Transverse colon (tissue), 4 donors: ENCODE data around the gene HOXB9. TPM values are rescaled to one million over a fixed set of nuclear protein-coding genes. Genes with fewer than 3 reads are reported as not detected.

ENCODE experiments used
- DNase-seq: peaks from one replicate; pipeline ENCODE4 v3.0.0-alpha.2; 2019
- H3K27ac ChIP-seq, 4 donors: fragments of 200-600 bp; sonication (generic); 2 replicates each; pipeline ENCODE4 v1.5.1; 2016 to 2018; ENCODE audit warnings: inconsistent platforms in 4 of 4
- H3K27me3 ChIP-seq: fragments of 200-600 bp; sonication (generic); 2 replicates; pipeline ENCODE4 v1.5.1; 2017; ENCODE audit warnings: inconsistent platforms
- H3K36me3 ChIP-seq, 4 donors: fragments of 200-600 bp; sonication (generic); 2 replicates each; pipeline ENCODE4 v1.5.1; 2017 to 2019; ENCODE audit warnings: inconsistent platforms in 4 of 4
- H3K4me1 ChIP-seq, 4 donors: fragments of 200-600 bp; sonication (generic); 2 replicates each; pipeline ENCODE4 v1.5.1; 2017 to 2020; ENCODE audit warnings: inconsistent platforms in 4 of 4
- H3K4me3 ChIP-seq, 4 donors: fragments of 200-600 bp; sonication (generic); 1 replicate in 1 of 4; 2 replicates in 3 of 4; pipeline versions ENCODE4 v1.5.1 to v1.6.1; 2017 to 2019; ENCODE audit warnings: inconsistent platforms in 4 of 4
- H3K9me3 ChIP-seq, 2 donors: fragments of 200-600 bp; sonication (generic); 2 replicates each; pipeline ENCODE4 v1.5.1; 2017 to 2019; ENCODE audit warnings: inconsistent platforms in 2 of 2
- CTCF ChIP-seq, 5 experiments: fragments of 200-600 bp in 3 of 5; fragments of 450-650 bp in 2 of 5; sonication (generic) in 3 of 5; IDR thresholded peaks; 1 replicate in 2 of 5; 2 replicates in 3 of 5; pipeline ENCODE4 v1.5.1; 2016 to 2017; ENCODE audit warnings: antibody characterized with exemption in 5 of 5, inconsistent platforms in 3 of 5, mild to moderate bottlenecking in 2 of 5, moderate library complexity in 1 of 5
- EP300 ChIP-seq: sonication (generic); formaldehyde crosslinking; IDR thresholded peaks from one replicate; pipeline ENCODE4 v1.6.1; 2017; ENCODE audit warnings: antibody characterized with exemption, low read depth
- POLR2A ChIP-seq: fragments of 450-650 bp; IDR thresholded peaks from one replicate; pipeline ENCODE4 v1.6.1; 2016; ENCODE audit warnings: antibody characterized with exemption, mild to moderate bottlenecking, moderate library complexity
- POLR2AphosphoS5 ChIP-seq, 3 donors: sonication (generic); formaldehyde crosslinking; IDR thresholded peaks; one replicate each; pipeline ENCODE4 v1.6.1; 2016; ENCODE audit warnings: antibody characterized with exemption in 3 of 3
- whole genome bisulfite sequencing, 2 donors: methylation state at CpG; one replicate each; pipeline ENCODE4 v1.1.5; 2018; ENCODE audit warnings: low coverage in 1 of 2; 5-methylcytosine and 5-hydroxymethylcytosine counted together
- in situ Hi-C, 4 donors: fragments of 200-750 bp; cut with MboI; loops; one replicate each; pipeline versions ENCODE4 v1.15.0 to v1.15.1; 2017; ENCODE audit warnings: low sequenced_read_pairs in 3 of 4, low pct_ligation_motif_present in 1 of 4, low pct_unique_long_range_greater_than_20kb in 1 of 4
- intact Hi-C: fragments of 100-400 bp; cut with DNase I; formaldehyde crosslinking; loops from one replicate; pipeline ENCODE4 v1.15.1; 2023; ENCODE audit warnings: low total_unique reads
- total RNA-seq, 4 donors: library from RNA; depleted of rRNA; stranded (reverse); fragments of >200 nt; gene quantifications; one replicate each; pipeline ENCODE4 v1.1.0, GENCODE V29; 2016

The HOXB9 gene
- total RNA-seq, 4 donors from 2014 or later = 19.8 to 54.3 (median 29.4) TPM

- H3K9me3 ChIP-seq = no peaks in the 10 kb centered on the region
- H3K27me3 ChIP-seq = peaks cover 16% of the 10 kb centered on the region
- WGBS, 2 donors = 85 to 86% methylated on average over 7 to 8 of the region's 8 CpGs
- no peaks in the 10 kb centered on the region for H3K36me3 ChIP-seq
- H3K4me1 ChIP-seq = no peaks in the 10 kb centered on the region
- H3K4me3 ChIP-seq = no peak overlapping the region
- DNase-seq = no peak
- no peak overlapping the region for H3K27ac ChIP-seq
- intact Hi-C loops = no loop called here
- TF ChIP-seq POLR2A = no peak
- TF ChIP-seq POLR2AphosphoS5 (IDR thresholded peaks at IDR 0.05) = no peak
- TF ChIP-seq CTCF (IDR thresholded peaks at IDR 0.05) = no peak
- TF ChIP-seq EP300 = no peak
- in situ Hi-C loops = loop anchor here in 1 of 4 donors (25.0 kb wide), 1 partner anchor 124 kb away; no protein-coding TSS in a partner anchor
Observed at GRCh38 chr17:48663134-48663924, 37.2 kb upstream of the HOXB9 start.

GRCh38 chr17:48655913-48656312 lies 29.8 kb upstream of the HOXB9 start:
- H3K4me3 ChIP-seq = no peak overlapping the region
- H3K36me3 ChIP-seq = no peaks in the 10 kb centered on the region
- no peaks in the 10 kb centered on the region for H3K27me3 ChIP-seq
- intact Hi-C loops = no loop called here
- no peak overlapping the region for H3K27ac ChIP-seq
- in situ Hi-C loops = loop anchor here in 1 of 4 donors (25.0 kb wide), 1 partner anchor 131 kb away; no protein-coding TSS in a partner anchor
- no peaks in the 10 kb centered on the region for H3K9me3 ChIP-seq
- DNase-seq = no peak
- TF ChIP-seq POLR2AphosphoS5 (IDR thresholded peaks at IDR 0.05) = no peak
- TF ChIP-seq POLR2A = no peak
- TF ChIP-seq EP300 = no peak
- no peak for TF ChIP-seq CTCF (IDR thresholded peaks at IDR 0.05)
- H3K4me1 ChIP-seq = no peaks in the 10 kb centered on the region

GRCh38 chr17:48649741-48650140 lies 23.6 kb upstream of the HOXB9 start:
- no peak for DNase-seq
- no peak overlapping the region for H3K27ac ChIP-seq
- TF ChIP-seq EP300 (no peak), CTCF (IDR thresholded peaks at IDR 0.05) (no peak)
- WGBS, 2 donors = 81 to 88% methylated on average over 1 of the region's 1 CpG
- peaks cover 43% of the 10 kb centered on the region for H3K27me3 ChIP-seq
- no peaks in the 10 kb centered on the region for H3K36me3 ChIP-seq
- no peak overlapping the region for H3K4me3 ChIP-seq
- peaks cover 2 to 12% (median 10%) of the 10 kb centered on the region in 4 donors for H3K4me1 ChIP-seq
- intact Hi-C loops = no loop called here
- in situ Hi-C loops = loop anchor here in 1 of 4 donors (25.0 kb wide), 1 partner anchor 138 kb away; no protein-coding TSS in a partner anchor
- no peaks in the 10 kb centered on the region for H3K9me3 ChIP-seq

GRCh38 chr17:48647963-48648245 lies 21.7 kb upstream of the HOXB9 start:
- Histone ChIP-seq H3K27ac (peak overlapping the region; percentile 86 to 93 (median 90)), H3K9me3 (no peaks in the 10 kb centered on the region), H3K36me3 (no peaks in the 10 kb centered on the region), H3K27me3 (peaks cover 61% of the 10 kb centered on the region), H3K4me1 (peaks cover 2 to 12% (median 10%) of the 10 kb centered on the region in 4 donors), H3K4me3 (peak overlapping the region in 3 of 4 donors; percentile 57 to 60 (median 58))
- DNase-seq = no peak
- in situ Hi-C loops (no loop called here), intact Hi-C loops (no loop called here)
- WGBS, 2 donors = 67 to 82% methylated on average over 1 of the region's 1 CpG
- TF ChIP-seq POLR2AphosphoS5 (IDR thresholded peaks at IDR 0.05) = no peak
- TF ChIP-seq EP300 = no peak
- TF ChIP-seq CTCF (IDR thresholded peaks at IDR 0.05) = no peak
- no peak for TF ChIP-seq POLR2A
